Hematopoietic multipotent progenitor cell treated with erythropoietin and hydrocortisone succinate and interleukin-3 and kit ligand, for 17 days (in vitro differentiated cells): ENCODE results near the gene COL24A1.
"Not testable (repeated sequence)": the region's sequence is repeated elsewhere in the genome, so short reads cannot be mapped to it uniquely, and the experiment has no call there.

Experiments used
- DNase-seq: peaks from one replicate; pipeline ENCODE4 v3.0.0-alpha.2; 2015; ENCODE audit warnings: low spot score

COL24A1 gene

GRCh38 chr1:86072474-86072873, 84.1 kb downstream of the COL24A1 start:
- DNase-seq: not testable (repeated sequence)

- not testable (repeated sequence) for DNase-seq
Observed at GRCh38 chr1:86071870-86072269, 84.7 kb downstream of the COL24A1 start.

GRCh38 chr1:86069757-86070145, 86.8 kb downstream of the COL24A1 start:
- DNase-seq: no peak

- no peak for DNase-seq
Observed at GRCh38 chr1:86068841-86069756, 87.5 kb downstream of the COL24A1 start.

GRCh38 chr1:86068271-86068721, 88.3 kb downstream of the COL24A1 start:
- DNase-seq: no peak

GRCh38 chr1:86067626-86068025, 88.9 kb downstream of the COL24A1 start:
- no peak for DNase-seq

- no peak for DNase-seq
Observed at GRCh38 chr1:86064899-86065298, 91.7 kb downstream of the COL24A1 start.

- no peak for DNase-seq
Observed at GRCh38 chr1:86063721-86064120, 92.9 kb downstream of the COL24A1 start.

- DNase-seq: no peak
Observed at GRCh38 chr1:86062453-86062852, 94.1 kb downstream of the COL24A1 start.

GRCh38 chr1:86061551-86061990, 95.0 kb downstream of the COL24A1 start:
- DNase-seq: no peak

- DNase-seq: no peak
Observed at GRCh38 chr1:86054396-86054795, 102.2 kb downstream of the COL24A1 start.

- DNase-seq: no peak
Observed at GRCh38 chr1:86052948-86053698, 103.4 kb downstream of the COL24A1 start.

- no peak for DNase-seq
Observed at GRCh38 chr1:86035101-86035500, 121.5 kb downstream of the COL24A1 start.

GRCh38 chr1:86030180-86030579, 126.4 kb downstream of the COL24A1 start:
- DNase-seq: no peak

- peak; percentile 8 for DNase-seq
Observed at GRCh38 chr1:86018283-86018923, 138.2 kb downstream of the COL24A1 start.

- no peak for DNase-seq
Observed at GRCh38 chr1:86016076-86016759, 140.4 kb downstream of the COL24A1 start.

GRCh38 chr1:86015375-86015774, 141.2 kb downstream of the COL24A1 start:
- no peak for DNase-seq

- DNase-seq: no peak
Observed at GRCh38 chr1:86000601-86001000, 156.0 kb downstream of the COL24A1 start.

GRCh38 chr1:85998105-85998855, 158.3 kb downstream of the COL24A1 start:
- DNase-seq: no peak

GRCh38 chr1:85992791-85993190, 163.8 kb downstream of the COL24A1 start:
- DNase-seq: no peak

GRCh38 chr1:85991261-85991660, 165.3 kb downstream of the COL24A1 start:
- no peak for DNase-seq
